Glutamatergic neuron (in vitro differentiated cells): ENCODE data around the gene LIMD2. TPM values are rescaled to one million over a fixed set of nuclear protein-coding genes. Genes with fewer than 3 reads are reported as not detected.

Experiments used
- DNase-seq: peaks from one replicate; pipeline ENCODE4 v3.0.0; 2022
- H3K27ac Mint-ChIP-seq: one replicate; pipeline ENCODE4 v1.8.0; 2020; ENCODE audit warnings: mild to moderate bottlenecking, mixed read lengths, inconsistent platforms; ENCODE audit not compliant: unreplicated experiment
- H3K27me3 Mint-ChIP-seq: one replicate; pipeline ENCODE4 v1.8.0; 2020; ENCODE audit warnings: mild to moderate bottlenecking, moderate library complexity, mixed read lengths, inconsistent platforms; ENCODE audit not compliant: unreplicated experiment
- H3K36me3 Mint-ChIP-seq: one replicate; pipeline ENCODE4 v1.8.0; 2020; ENCODE audit warnings: mild to moderate bottlenecking, mixed read lengths, inconsistent platforms; ENCODE audit not compliant: unreplicated experiment
- H3K4me1 Mint-ChIP-seq: one replicate; pipeline ENCODE4 v1.8.0; 2020; ENCODE audit warnings: mild to moderate bottlenecking, low read depth, mixed read lengths, inconsistent platforms; ENCODE audit not compliant: unreplicated experiment
- H3K4me3 Mint-ChIP-seq: one replicate; pipeline ENCODE4 v1.8.0; 2020; ENCODE audit warnings: mild to moderate bottlenecking, mixed read lengths, inconsistent platforms; ENCODE audit not compliant: unreplicated experiment
- H3K9me3 Mint-ChIP-seq: one replicate; pipeline ENCODE4 v1.8.0; 2020; ENCODE audit warnings: mild to moderate bottlenecking, moderate library complexity, mixed read lengths, inconsistent platforms; ENCODE audit not compliant: unreplicated experiment
- CTCF ChIP-seq: fragments of 200-600 bp; sonication (generic); IDR thresholded peaks from one replicate; pipeline ENCODE4 v1.5.0; 2021; ENCODE audit not compliant: partially characterized antibody, unreplicated experiment
- total RNA-seq: library from RNA; stranded (reverse); fragmentation: NEBNext Ultra II Directional; extraction: Animal tissue kit (Norgen Biotek cat#: 25700); gene quantifications from one replicate; pipeline ENCODE4 v1.2.1, GENCODE V29; 2021; ENCODE audit not compliant: unreplicated experiment

The LIMD2 gene
- total RNA-seq, 1 donor from 2014 or later: 311 TPM

- Mint-ChIP-seq H3K4me1 (peaks cover 10% of the 10 kb centered on the region), H3K4me3 (no peak overlapping the region), H3K9me3 (no peaks in the 10 kb centered on the region), H3K27ac (no peak overlapping the region), H3K36me3 (no peaks in the 10 kb centered on the region), H3K27me3 (no peaks in the 10 kb centered on the region)
- DNase-seq: no peak
- no peak for TF ChIP-seq CTCF
Measured at GRCh38 chr17:63676584-63676983, 23.3 kb downstream of the LIMD2 start.

GRCh38 chr17:63675607-63676546, 24.0 kb downstream of the LIMD2 start:
- peak overlapping the region; percentile 72 for H3K27ac Mint-ChIP-seq
- H3K9me3 Mint-ChIP-seq: no peaks in the 10 kb centered on the region
- no peak for TF ChIP-seq CTCF
- no peaks in the 10 kb centered on the region for H3K36me3 Mint-ChIP-seq
- no peak for DNase-seq
- peaks cover 10% of the 10 kb centered on the region for H3K4me1 Mint-ChIP-seq
- no peaks in the 10 kb centered on the region for H3K27me3 Mint-ChIP-seq
- H3K4me3 Mint-ChIP-seq: no peak overlapping the region

- no peak for DNase-seq
- no peak for TF ChIP-seq CTCF
- Mint-ChIP-seq H3K9me3 (no peaks in the 10 kb centered on the region), H3K27me3 (no peaks in the 10 kb centered on the region), H3K4me1 (peaks cover 10% of the 10 kb centered on the region), H3K4me3 (no peak overlapping the region), H3K27ac (no peak overlapping the region), H3K36me3 (no peaks in the 10 kb centered on the region)
Measured at GRCh38 chr17:63675231-63675606, 24.7 kb downstream of the LIMD2 start.

- Mint-ChIP-seq H3K27ac (no peak overlapping the region), H3K36me3 (no peaks in the 10 kb centered on the region), H3K4me3 (no peak overlapping the region), H3K4me1 (peaks cover 8% of the 10 kb centered on the region), H3K27me3 (no peaks in the 10 kb centered on the region), H3K9me3 (no peaks in the 10 kb centered on the region)
- DNase-seq: no peak
- TF ChIP-seq CTCF: no peak
Measured at GRCh38 chr17:63672856-63673255, 27.1 kb downstream of the LIMD2 start.

- Mint-ChIP-seq H3K27me3 (peaks cover 4% of the 10 kb centered on the region), H3K36me3 (peaks cover 11% of the 10 kb centered on the region), H3K9me3 (no peaks in the 10 kb centered on the region), H3K4me3 (no peak overlapping the region), H3K4me1 (no peaks in the 10 kb centered on the region), H3K27ac (no peak overlapping the region)
- DNase-seq: no peak
- no peak for TF ChIP-seq CTCF
Measured at GRCh38 chr17:63665527-63666214, 34.3 kb downstream of the LIMD2 start.
